AG10803 (cell line): ENCODE measurements around the gene SFTPB.

Experiments
- DNase-seq: peaks from one replicate; pipeline ENCODE4 v3.0.0; 2010; ENCODE audit warnings: low read depth
- H3K4me3 ChIP-seq: 2 replicates; pipeline ENCODE4 v1.5.1; 2011; ENCODE audit warnings: mild to moderate bottlenecking, low read length, control low read depth
- TF ChIP-seq, protein P1 (sequence below): conservative IDR thresholded peaks from 2 replicates; pipeline ENCODE4 v1.5.1; 2011; ENCODE audit warnings: mild to moderate bottlenecking, low read length, control low read depth, inconsistent platforms

The SFTPB gene

DNA sequence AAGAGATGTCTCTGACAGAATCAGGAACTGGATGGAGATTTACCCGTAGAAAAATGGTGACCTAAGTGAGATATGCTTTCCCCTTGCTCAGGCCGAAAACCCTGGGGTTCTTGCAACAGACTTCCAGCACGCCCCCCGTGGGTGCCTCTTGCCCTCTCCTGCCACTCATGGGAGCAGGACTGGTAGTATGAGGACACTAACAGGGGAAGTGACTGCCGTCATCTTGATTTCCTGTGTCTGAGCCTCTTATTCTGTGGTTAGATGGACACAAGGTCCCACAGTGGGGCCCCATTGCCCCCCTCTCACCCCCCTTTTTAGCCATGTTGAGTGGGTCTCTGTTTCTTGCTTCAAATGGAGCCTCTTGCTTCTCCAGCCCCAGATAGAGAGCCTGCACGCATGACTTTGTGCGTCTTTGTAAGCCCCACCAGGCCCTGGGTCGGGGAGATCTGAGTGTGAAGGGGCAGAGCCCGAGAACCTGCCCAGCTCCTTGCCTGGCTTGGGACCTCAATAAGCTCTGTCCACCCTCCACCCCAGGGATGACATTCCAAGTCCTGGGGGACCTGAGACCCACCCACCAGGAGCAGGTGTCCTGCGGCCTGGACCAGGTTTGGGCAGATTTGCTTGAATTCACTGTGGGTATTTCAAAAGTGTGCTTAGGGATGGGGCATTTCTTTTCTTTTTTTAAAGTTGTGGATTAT, 38.7 kb upstream of the SFTPB start:
- no peak overlapping the region for H3K4me3 ChIP-seq
- DNase-seq, result no peak
- TF ChIP-seq, protein P1, sequence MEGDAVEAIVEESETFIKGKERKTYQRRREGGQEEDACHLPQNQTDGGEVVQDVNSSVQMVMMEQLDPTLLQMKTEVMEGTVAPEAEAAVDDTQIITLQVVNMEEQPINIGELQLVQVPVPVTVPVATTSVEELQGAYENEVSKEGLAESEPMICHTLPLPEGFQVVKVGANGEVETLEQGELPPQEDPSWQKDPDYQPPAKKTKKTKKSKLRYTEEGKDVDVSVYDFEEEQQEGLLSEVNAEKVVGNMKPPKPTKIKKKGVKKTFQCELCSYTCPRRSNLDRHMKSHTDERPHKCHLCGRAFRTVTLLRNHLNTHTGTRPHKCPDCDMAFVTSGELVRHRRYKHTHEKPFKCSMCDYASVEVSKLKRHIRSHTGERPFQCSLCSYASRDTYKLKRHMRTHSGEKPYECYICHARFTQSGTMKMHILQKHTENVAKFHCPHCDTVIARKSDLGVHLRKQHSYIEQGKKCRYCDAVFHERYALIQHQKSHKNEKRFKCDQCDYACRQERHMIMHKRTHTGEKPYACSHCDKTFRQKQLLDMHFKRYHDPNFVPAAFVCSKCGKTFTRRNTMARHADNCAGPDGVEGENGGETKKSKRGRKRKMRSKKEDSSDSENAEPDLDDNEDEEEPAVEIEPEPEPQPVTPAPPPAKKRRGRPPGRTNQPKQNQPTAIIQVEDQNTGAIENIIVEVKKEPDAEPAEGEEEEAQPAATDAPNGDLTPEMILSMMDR, result no peak

DNA sequence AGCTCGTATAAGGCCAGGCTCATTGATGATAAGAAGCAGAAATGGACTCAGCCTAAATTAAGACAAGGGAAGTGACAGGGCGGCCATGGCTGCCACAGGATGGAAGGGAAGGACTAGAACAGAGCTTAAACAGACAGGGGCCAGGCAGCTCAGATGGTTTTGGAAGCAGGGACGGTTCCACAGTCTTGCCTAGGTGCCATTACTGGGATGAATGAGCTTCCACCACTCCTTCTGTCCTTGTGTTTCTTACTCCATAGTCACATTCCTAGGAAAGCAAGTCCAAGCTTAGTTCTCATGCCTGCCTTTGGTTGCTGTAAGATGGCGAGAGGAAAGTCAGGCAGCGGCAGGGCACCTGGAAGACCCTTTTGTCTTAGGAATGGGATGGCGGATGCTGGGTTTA, 38.1 kb upstream of the SFTPB start:
- TF ChIP-seq, protein P1, result no peak
- no peak overlapping the region for H3K4me3 ChIP-seq

DNA sequence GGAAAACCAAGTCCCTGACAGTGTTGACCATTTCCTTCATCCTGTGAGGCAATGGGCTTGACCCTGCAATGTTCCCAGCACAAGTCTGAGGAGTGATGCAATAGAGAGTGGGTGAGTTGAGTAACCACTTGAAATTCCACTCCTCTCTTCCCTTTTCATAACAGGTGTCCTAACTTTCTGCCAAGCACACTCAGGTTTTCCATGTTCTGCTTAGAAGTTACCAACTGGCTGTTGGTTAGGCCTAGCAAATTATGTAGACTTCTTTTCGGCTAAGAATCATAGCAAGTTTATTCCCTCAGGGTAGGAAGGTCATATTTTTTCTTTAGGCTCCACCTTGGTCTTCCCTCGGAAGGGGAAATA, 37.7 kb upstream of the SFTPB start:
- TF ChIP-seq, protein P1, result no peak
- no peak overlapping the region for H3K4me3 ChIP-seq
- DNase-seq, result peak; percentile 95

More for the DNA sequence above, 38.1 kb upstream of the SFTPB start:
- no peak for DNase-seq

DNA sequence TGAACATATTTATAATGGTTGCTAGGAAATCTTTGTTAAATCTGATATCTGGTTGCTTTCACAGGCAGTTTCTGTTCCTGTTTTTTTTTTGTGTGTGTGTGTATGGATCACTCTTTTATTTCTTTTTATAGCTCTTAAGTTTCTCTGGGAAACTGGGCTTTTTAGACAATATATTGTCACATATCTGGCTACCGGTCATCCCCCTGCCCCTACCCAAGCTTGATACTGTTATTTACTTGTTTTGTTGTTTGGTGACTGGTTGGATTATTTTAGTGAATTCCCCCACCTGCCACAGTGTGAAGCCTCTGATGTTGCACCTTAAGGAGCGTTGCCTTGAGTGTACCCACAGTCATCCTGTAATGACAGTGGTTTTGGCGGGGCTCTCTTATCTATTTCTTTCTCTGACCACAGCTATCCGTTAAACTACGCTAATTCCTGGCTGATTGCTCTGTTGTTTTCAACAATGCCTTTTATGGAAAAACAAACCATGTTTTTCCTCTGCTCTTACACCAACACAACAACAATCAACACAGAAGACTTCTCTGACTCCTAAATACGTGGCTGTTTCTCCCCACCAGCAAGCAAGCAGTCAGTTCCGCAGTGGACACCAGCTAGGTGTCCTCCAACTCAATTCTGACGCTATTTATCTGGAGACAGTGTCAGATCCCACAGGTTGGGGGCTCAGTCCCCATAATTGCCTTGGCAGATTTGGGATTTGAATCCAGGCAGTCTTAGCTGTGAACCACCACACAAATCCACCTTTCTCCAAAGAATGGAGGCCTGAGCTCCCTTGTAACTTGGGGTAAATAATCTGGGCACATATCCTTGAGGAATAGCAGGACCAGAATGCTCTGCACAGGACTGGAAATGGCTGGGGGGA, 37.0 kb upstream of the SFTPB start:
- DNase-seq, result no peak
- TF ChIP-seq, protein P1, result no peak
- H3K4me3 ChIP-seq, result no peak overlapping the region

DNA sequence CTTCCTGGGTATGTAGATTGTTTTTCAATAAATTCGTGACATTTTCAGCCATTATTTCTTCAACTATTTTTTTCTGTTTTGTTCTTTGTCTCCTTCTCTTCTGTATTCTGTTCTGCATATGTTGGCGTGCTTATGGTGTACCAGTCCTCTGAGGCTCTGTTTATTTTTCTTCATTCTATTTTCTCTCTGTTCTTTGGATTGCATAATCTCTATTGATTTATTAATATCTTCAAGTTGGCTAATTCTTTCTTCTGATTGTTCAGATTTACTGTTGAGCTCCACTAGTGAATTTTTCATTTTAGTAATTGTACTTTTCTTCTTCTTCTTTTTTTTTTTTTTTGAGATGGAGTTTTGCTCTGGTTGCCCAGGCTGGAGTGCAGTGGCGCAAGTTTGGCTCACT, 36.0 kb upstream of the SFTPB start:
- TF ChIP-seq, protein P1, result no peak
- no peak for DNase-seq
- H3K4me3 ChIP-seq, result no peak overlapping the region

DNA sequence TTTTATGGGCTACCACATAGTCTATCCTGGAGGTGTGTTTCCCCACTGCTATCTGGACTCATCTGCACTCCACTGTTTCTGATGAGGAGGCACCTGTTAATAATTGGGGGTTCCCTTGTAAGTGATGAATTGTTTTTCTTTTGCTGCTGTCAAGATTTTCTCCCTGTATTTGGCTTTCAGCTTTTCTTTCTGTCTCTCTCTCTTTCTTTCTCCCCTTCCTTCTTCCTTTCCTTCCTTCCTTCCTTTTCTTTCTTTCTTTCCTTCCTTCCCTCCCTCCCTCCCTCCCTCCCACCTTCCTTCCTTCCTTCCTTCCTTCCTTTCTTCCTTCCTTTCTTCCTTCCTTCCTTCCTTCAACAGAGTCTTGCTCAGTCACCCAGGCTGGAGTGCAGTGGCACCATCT, 35.3 kb upstream of the SFTPB start:
- TF ChIP-seq, protein P1, result no peak

DNA sequence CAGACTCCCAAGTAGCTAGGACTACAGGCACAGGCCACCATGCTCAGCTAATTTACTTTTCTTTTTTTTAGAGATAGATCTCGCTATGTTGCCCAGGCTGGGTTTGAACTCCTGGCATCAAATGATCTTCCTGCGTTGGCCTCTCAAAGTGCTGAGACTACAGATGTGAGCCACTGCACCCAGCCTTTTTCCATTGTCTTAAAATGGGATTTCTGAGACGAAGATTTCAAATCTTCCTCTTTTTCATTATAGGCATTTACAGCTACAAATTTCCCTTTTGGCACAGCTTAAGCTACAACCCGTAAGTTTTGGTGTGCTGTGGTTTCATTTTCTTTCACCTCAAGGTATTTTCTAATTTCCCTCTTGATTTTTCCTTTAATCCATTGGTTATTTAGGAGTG, 34.8 kb upstream of the SFTPB start:
- DNase-seq, result no peak
- TF ChIP-seq, protein P1, result no peak
- H3K4me3 ChIP-seq, result no peak overlapping the region

More for the DNA sequence above, 35.3 kb upstream of the SFTPB start:
- no peak for DNase-seq
- no peak overlapping the region for H3K4me3 ChIP-seq
